Measurements from ENCODE around the gene AMOTL1. TPM values are rescaled to one million over a fixed set of nuclear protein-coding genes. Genes with fewer than 3 reads are reported as not detected.

AMOTL1 gene
- total and polyA plus RNA-seq, 7 donors, result 0.69 to 161 (median 96.3) TPM

- peak overlapping the region in 1 of 4 donors; percentile 44 for H3K27ac ChIP-seq
- peaks cover 0 to 47% (median 34%) of the 10 kb centered on the region in 4 donors for H3K4me1 ChIP-seq
- no peaks in the 10 kb centered on the region for H3K27me3 ChIP-seq
- intact Hi-C loops (cut with DNase I), result no loop called here
- TF ChIP-seq POLR2A (IDR thresholded peaks at IDR 0.05), result no peak
- H3K9me3 ChIP-seq, result no peaks in the 10 kb centered on the region
- DNase-seq, result no peak
- 94% methylated on average over 4 of the region's 4 CpGs for WGBS, 2 donors
- peaks cover 0 to 80% (median 4%) of the 10 kb centered on the region in 4 donors for H3K36me3 ChIP-seq
- H3K4me3 ChIP-seq, result no peak overlapping the region
These were observed 112.1 kb downstream of the AMOTL1 start for GRCh38 chr11:94880216-94880615.

- no peak for DNase-seq
- H3K9me3 ChIP-seq, result peaks cover 0 to 4% (median 0%) of the 10 kb centered on the region in 4 donors
- TF ChIP-seq EP300 (IDR thresholded peaks at IDR 0.05) (no peak), POLR2AphosphoS5 (IDR thresholded peaks at IDR 0.05) (no peak), CTCF (IDR thresholded peaks at IDR 0.05) (no peak), POLR2A (IDR thresholded peaks at IDR 0.05) (no peak)
- intact Hi-C loops (cut with DNase I), result no loop called here
- 73 to 85% methylated on average over 2 of the region's 2 CpGs for WGBS, 2 donors
- H3K4me1 ChIP-seq, result peaks cover 0 to 29% (median 15%) of the 10 kb centered on the region in 4 donors
- H3K36me3 ChIP-seq, result peaks cover 0 to 60% (median 6%) of the 10 kb centered on the region in 4 donors
- no peaks in the 10 kb centered on the region for H3K27me3 ChIP-seq
- no peak overlapping the region for H3K4me3 ChIP-seq
- peak overlapping the region in 1 of 4 donors; percentile 11 for H3K27ac ChIP-seq
These were observed 114.8 kb downstream of the AMOTL1 start for GRCh38 chr11:94882931-94883330.

GRCh38 chr11:94883878-94884277 is 115.7 kb downstream of the AMOTL1 start:
- intact Hi-C loops (cut with DNase I), result no loop called here
- DNase-seq, result no peak
- H3K27me3 ChIP-seq, result no peaks in the 10 kb centered on the region
- peaks cover 0 to 51% (median 2%) of the 10 kb centered on the region in 4 donors for H3K36me3 ChIP-seq
- peaks cover 0 to 4% (median 1%) of the 10 kb centered on the region in 4 donors for H3K9me3 ChIP-seq
- peaks cover 0 to 29% (median 15%) of the 10 kb centered on the region in 4 donors for H3K4me1 ChIP-seq
- H3K27ac ChIP-seq, result no peak overlapping the region
- TF ChIP-seq EP300 (IDR thresholded peaks at IDR 0.05), result no peak
- no peak for TF ChIP-seq POLR2AphosphoS5 (IDR thresholded peaks at IDR 0.05)
- TF ChIP-seq POLR2A (IDR thresholded peaks at IDR 0.05), result no peak
- no peak for TF ChIP-seq CTCF (IDR thresholded peaks at IDR 0.05)
- no peak overlapping the region for H3K4me3 ChIP-seq

GRCh38 chr11:94884376-94884775 is 116.2 kb downstream of the AMOTL1 start:
- Histone ChIP-seq H3K9me3 (peaks cover 0 to 4% (median 1%) of the 10 kb centered on the region in 4 donors), H3K27me3 (no peaks in the 10 kb centered on the region), H3K27ac (no peak overlapping the region), H3K36me3 (peaks cover 0 to 46% (median 2%) of the 10 kb centered on the region in 4 donors), H3K4me1 (peaks cover 0 to 29% (median 15%) of the 10 kb centered on the region in 4 donors), H3K4me3 (no peak overlapping the region)
- no peak for DNase-seq
- TF ChIP-seq POLR2AphosphoS5 (IDR thresholded peaks at IDR 0.05) (no peak), EP300 (IDR thresholded peaks at IDR 0.05) (no peak), POLR2A (IDR thresholded peaks at IDR 0.05) (no peak), CTCF (IDR thresholded peaks at IDR 0.05) (no peak)
- 56 to 81% methylated on average over 6 of the region's 6 CpGs for WGBS, 2 donors
- intact Hi-C loops (cut with DNase I), result no loop called here

GRCh38 chr11:94885133-94885532 is 117.0 kb downstream of the AMOTL1 start:
- WGBS, 2 donors, result 60 to 63% methylated on average over 5 of the region's 5 CpGs
- no peak for DNase-seq

More at GRCh38 chr11:94885133-94885532, 117.0 kb downstream of the AMOTL1 start:
- TF ChIP-seq POLR2AphosphoS5 (IDR thresholded peaks at IDR 0.05), result no peak
- TF ChIP-seq EP300 (IDR thresholded peaks at IDR 0.05), result no peak
- no peak for TF ChIP-seq CTCF (IDR thresholded peaks at IDR 0.05)
- TF ChIP-seq POLR2A (IDR thresholded peaks at IDR 0.05), result no peak
- Histone ChIP-seq H3K4me1 (peaks cover 0 to 26% (median 15%) of the 10 kb centered on the region in 4 donors), H3K36me3 (peaks cover 0 to 40% (median 2%) of the 10 kb centered on the region in 4 donors), H3K9me3 (peaks cover 0 to 4% (median 1%) of the 10 kb centered on the region in 4 donors), H3K27me3 (no peaks in the 10 kb centered on the region), H3K27ac (no peak overlapping the region), H3K4me3 (no peak overlapping the region)
- intact Hi-C loops (cut with DNase I), result no loop called here

All from sigmoid colon (tissue), 7 donors.